Activated T-helper 2 cell treated with anti-CD3 and anti-CD28 coated beads, Interferon-gamma antibody, Interleukin-2, Interleukin-4, amounts not matched to agents 10 μg/mL and 5 μg/mL and 100 μg/mL, durations not matched to agents 14 hours and 24 hours and 36 hours (primary cell): ENCODE data around the gene SEMA4D. TPM values are rescaled to one million over a fixed set of nuclear protein-coding genes. Genes with fewer than 3 reads are reported as not detected.

Source experiments
- DNase-seq: peaks from one replicate; pipeline ENCODE4 v3.0.0; 2021; ENCODE audit warnings: low spot score
- H3K27ac Mint-ChIP-seq: one replicate; pipeline ENCODE4 v1.8.0; 2021; ENCODE audit warnings: mixed read lengths
- H3K27me3 Mint-ChIP-seq: one replicate; pipeline ENCODE4 v1.8.0; 2021; ENCODE audit warnings: low read depth, mixed read lengths
- H3K36me3 Mint-ChIP-seq: one replicate; pipeline ENCODE4 v1.8.0; 2021; ENCODE audit warnings: low read depth, mixed read lengths
- H3K4me1 Mint-ChIP-seq: one replicate; pipeline ENCODE4 v1.8.0; 2021; ENCODE audit warnings: low read depth, mixed read lengths
- H3K4me3 Mint-ChIP-seq: one replicate; pipeline ENCODE4 v1.8.0; 2021; ENCODE audit warnings: low read depth, mild to moderate bottlenecking, moderate library complexity, mixed read lengths
- H3K9me3 Mint-ChIP-seq: one replicate; pipeline ENCODE4 v1.8.0; 2021; ENCODE audit warnings: mixed read lengths
- intact Hi-C: fragments of 100-400 bp; cut with micrococcal nuclease; formaldehyde crosslinking; loops from one replicate; pipeline ENCODE4 v1.15.1; 2023
- total RNA-seq: library from RNA; stranded (reverse); gene quantifications from 2 replicates; pipeline ENCODE4 v1.2.3, GENCODE V29; 2022

SEMA4D gene
- total RNA-seq, 1 donor from 2014 or later = 317 TPM

- no peak for DNase-seq
- H3K27ac Mint-ChIP-seq = peak overlapping the region; percentile 79
- no peaks in the 10 kb centered on the region for H3K9me3 Mint-ChIP-seq
- intact Hi-C loops = loop anchor here (1.0 kb wide), 1 partner anchor 8 kb away; no protein-coding TSS in a partner anchor
- no peaks in the 10 kb centered on the region for H3K27me3 Mint-ChIP-seq
- H3K36me3 Mint-ChIP-seq = peaks cover 62% of the 10 kb centered on the region
- peak overlapping the region; percentile 87 for H3K4me3 Mint-ChIP-seq
- peaks cover 73% of the 10 kb centered on the region for H3K4me1 Mint-ChIP-seq
Measured at GRCh38 chr9:89494199-89494598, 3.7 kb downstream of the SEMA4D start.

GRCh38 chr9:89493671-89494070 is 4.2 kb downstream of the SEMA4D start:
- H3K9me3 Mint-ChIP-seq = no peaks in the 10 kb centered on the region
- H3K36me3 Mint-ChIP-seq = peaks cover 66% of the 10 kb centered on the region
- no peaks in the 10 kb centered on the region for H3K27me3 Mint-ChIP-seq
- H3K4me3 Mint-ChIP-seq = peak overlapping the region; percentile 87
- intact Hi-C loops = loop anchor here (1.0 kb wide), 1 partner anchor 7 kb away; no protein-coding TSS in a partner anchor
- DNase-seq = no peak
- peaks cover 73% of the 10 kb centered on the region for H3K4me1 Mint-ChIP-seq
- peak overlapping the region; percentile 79 for H3K27ac Mint-ChIP-seq

DNA sequence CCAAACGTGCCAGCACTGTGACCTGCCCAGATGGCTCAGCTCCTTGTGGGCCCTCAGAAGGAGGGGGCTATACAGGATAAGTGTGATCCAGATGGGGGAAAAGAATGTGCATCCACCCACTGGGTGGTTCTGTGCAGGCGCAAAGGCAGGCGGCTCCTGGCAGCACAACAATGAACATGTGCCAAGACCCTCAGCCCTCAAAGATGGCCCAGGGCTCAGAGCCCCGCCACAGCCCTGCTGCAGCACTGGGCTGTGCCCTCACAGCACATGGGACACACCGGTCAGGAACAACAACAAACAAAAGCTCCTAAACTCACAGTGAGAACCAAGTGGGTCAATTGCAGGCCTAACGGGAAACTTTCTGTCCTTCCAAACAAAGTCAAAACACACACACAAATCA is 4.7 kb downstream of the SEMA4D start:
- Mint-ChIP-seq H3K9me3 (no peaks in the 10 kb centered on the region), H3K27me3 (no peaks in the 10 kb centered on the region), H3K27ac (peak overlapping the region; percentile 64), H3K36me3 (peaks cover 65% of the 10 kb centered on the region), H3K4me1 (peaks cover 71% of the 10 kb centered on the region), H3K4me3 (peak overlapping the region; percentile 87)
- no peak for DNase-seq
- intact Hi-C loops = no loop called here

- no peak for DNase-seq
- Mint-ChIP-seq H3K9me3 (no peaks in the 10 kb centered on the region), H3K27me3 (no peaks in the 10 kb centered on the region), H3K4me1 (peaks cover 74% of the 10 kb centered on the region), H3K4me3 (peak overlapping the region; percentile 87), H3K27ac (peak overlapping the region; percentile 64), H3K36me3 (peaks cover 70% of the 10 kb centered on the region)
- intact Hi-C loops = no loop called here
Measured at GRCh38 chr9:89492586-89492985, 5.3 kb downstream of the SEMA4D start.

DNA sequence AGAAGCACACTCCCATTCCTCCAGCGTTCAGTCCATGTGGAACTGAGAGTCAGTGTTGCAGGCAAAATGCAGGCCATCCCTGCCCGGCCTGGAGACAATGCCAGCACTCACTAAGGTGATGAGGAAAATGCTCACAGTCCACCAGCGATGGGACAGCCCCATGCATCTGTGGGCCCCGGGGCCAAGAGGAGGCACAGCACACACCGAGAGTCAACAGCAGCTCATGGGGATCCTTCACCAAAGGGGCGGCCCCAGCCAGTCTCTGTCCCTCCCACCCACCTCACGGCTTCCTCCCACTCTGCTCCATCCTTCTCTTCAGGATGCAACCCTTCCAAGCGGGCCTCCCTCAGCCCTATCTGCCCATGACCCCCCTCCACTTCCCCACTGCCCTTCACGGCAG is 6.2 kb downstream of the SEMA4D start:
- peak overlapping the region; percentile 87 for H3K4me3 Mint-ChIP-seq
- no peaks in the 10 kb centered on the region for H3K9me3 Mint-ChIP-seq
- peak overlapping the region; percentile 64 for H3K27ac Mint-ChIP-seq
- H3K4me1 Mint-ChIP-seq = peaks cover 80% of the 10 kb centered on the region
- H3K36me3 Mint-ChIP-seq = peaks cover 71% of the 10 kb centered on the region
- DNase-seq = no peak
- intact Hi-C loops = loop anchor here (2.0 kb wide), 2 partner anchors 27 to 45 kb away; no protein-coding TSS in a partner anchor
- no peaks in the 10 kb centered on the region for H3K27me3 Mint-ChIP-seq

DNA sequence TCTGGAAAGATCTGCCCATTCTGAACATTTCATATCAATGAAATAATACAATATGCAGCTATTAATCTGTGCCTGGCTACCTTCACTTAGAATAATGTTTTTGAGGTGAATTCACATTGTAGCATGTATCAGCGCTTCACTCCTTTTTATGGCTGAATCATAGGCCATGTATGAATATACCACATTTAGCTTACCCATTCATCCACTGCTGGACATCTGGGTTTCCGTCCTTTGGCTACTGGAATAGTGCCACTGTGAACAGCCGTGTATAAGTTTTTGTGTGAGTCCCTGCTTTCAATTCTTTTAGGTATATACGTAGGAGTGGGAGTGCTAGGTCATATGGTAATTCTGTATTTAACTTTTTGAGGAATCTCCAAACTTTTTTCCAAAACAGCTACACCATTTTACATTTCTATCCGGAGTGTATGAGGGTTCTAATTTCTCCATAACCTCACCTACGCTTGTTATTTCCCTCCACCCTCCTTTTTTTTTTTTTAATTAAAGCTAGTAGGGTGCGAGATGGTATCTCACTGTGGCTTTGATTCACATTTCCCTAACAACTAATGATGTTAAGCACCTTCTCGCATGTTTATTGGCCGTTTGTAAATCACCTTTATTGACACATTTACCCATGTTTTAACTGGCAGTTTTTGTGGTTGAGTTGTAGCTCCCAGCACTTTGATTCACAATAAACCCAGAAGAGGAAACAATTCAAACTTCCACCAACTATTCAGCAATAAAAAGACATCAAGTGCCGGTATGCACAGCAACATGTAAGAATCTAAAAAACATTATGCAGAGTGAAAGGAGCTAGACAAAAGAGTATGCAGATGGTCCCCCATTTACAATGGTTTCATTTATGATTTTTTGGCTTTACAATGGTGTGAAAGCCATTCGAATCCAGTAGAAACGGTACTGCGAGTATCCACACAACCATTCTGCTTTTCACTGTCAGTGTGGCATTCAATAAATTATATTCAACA is 8.1 kb downstream of the SEMA4D start:
- Mint-ChIP-seq H3K36me3 (peaks cover 67% of the 10 kb centered on the region), H3K4me1 (peaks cover 85% of the 10 kb centered on the region), H3K9me3 (no peaks in the 10 kb centered on the region), H3K27me3 (no peaks in the 10 kb centered on the region), H3K27ac (peak overlapping the region; percentile 88), H3K4me3 (peak overlapping the region; percentile 70)
- no peak for DNase-seq
- intact Hi-C loops = loop anchor here (2.0 kb wide), 2 partner anchors 25 to 47 kb away; no protein-coding TSS in a partner anchor

DNA sequence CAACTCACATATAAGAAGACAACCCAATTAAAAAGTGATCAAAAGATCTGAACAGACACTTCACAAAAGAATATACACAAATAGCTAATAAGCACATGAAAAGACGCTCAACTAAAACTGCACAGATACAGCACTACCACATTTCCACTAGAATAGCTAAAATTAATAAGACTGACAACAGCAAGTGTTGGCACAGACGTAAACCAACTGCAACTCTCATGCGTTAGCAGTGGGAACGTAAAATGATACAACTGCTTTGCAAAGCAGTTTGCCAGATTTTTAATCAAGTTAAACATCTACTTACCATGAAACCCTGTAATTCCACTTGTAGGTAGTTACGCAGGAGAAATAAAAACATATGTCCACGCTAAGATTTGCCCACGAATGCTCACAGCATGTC is 9.0 kb downstream of the SEMA4D start:
- peaks cover 66% of the 10 kb centered on the region for H3K36me3 Mint-ChIP-seq
- no peaks in the 10 kb centered on the region for H3K27me3 Mint-ChIP-seq
- intact Hi-C loops = no loop called here

DNA sequence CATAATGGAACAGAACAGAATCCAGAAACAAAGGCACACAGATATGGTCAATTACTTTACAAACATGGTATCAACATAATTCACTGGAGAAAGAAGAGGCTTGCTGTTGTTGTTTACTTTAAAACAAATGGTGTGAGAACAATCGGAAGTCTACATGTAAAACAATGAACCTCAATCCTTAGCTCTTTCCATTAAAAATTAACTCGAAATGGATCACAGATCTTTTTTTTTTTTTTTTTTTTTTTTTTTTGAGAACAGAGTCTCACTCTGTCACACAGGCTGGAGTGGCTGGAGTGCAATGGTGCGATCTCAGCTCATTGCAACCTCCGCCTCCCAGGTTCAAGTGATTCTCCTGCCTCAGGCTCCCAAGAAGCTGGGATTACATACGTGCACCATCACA is 9.8 kb downstream of the SEMA4D start:
- Mint-ChIP-seq H3K4me3 (peak overlapping the region; percentile 57), H3K36me3 (peaks cover 61% of the 10 kb centered on the region)

More for the DNA sequence above, 9.0 kb downstream of the SEMA4D start:
- no peak for DNase-seq
- no peak overlapping the region for H3K4me3 Mint-ChIP-seq
- H3K9me3 Mint-ChIP-seq = no peaks in the 10 kb centered on the region
- peaks cover 83% of the 10 kb centered on the region for H3K4me1 Mint-ChIP-seq
- peak overlapping the region; percentile 56 for H3K27ac Mint-ChIP-seq

DNA sequence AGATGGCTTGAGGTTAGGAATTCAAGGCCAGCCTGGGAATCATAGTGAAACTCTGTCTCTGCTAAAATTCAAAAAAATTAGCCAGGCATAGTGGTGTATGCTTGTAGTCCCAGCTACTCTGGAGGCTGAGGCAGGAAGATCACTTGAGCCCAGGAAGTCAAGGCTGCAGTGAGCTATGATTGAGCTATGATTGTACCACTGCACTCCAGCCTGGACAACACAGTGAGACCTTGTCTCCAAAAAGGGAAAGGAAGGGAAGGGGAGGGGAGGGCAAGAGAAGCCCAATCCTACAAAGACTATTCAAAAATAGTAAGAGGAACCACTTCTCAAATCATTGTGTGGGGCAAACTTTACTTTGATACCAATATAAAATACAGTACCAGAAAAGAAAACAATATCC is 11.2 kb downstream of the SEMA4D start:
- Mint-ChIP-seq H3K4me1 (peaks cover 80% of the 10 kb centered on the region), H3K27me3 (no peaks in the 10 kb centered on the region), H3K27ac (peak overlapping the region; percentile 63), H3K4me3 (no peak overlapping the region), H3K9me3 (no peaks in the 10 kb centered on the region), H3K36me3 (peaks cover 54% of the 10 kb centered on the region)
- DNase-seq = no peak
- intact Hi-C loops = loop anchor here (1.0 kb wide), 1 partner anchor 8 kb away; no protein-coding TSS in a partner anchor

More for the DNA sequence above, 9.8 kb downstream of the SEMA4D start:
- intact Hi-C loops = no loop called here
- H3K27ac Mint-ChIP-seq = peak overlapping the region; percentile 76
- H3K4me1 Mint-ChIP-seq = peaks cover 80% of the 10 kb centered on the region
- H3K9me3 Mint-ChIP-seq = no peaks in the 10 kb centered on the region
- H3K27me3 Mint-ChIP-seq = no peaks in the 10 kb centered on the region
- no peak for DNase-seq

- intact Hi-C loops = loop anchor here (2.0 kb wide), 1 partner anchor 18 kb away; no protein-coding TSS in a partner anchor
- H3K27ac Mint-ChIP-seq = peak overlapping the region; percentile 85
- H3K9me3 Mint-ChIP-seq = no peaks in the 10 kb centered on the region
- no peaks in the 10 kb centered on the region for H3K27me3 Mint-ChIP-seq
- H3K36me3 Mint-ChIP-seq = peaks cover 58% of the 10 kb centered on the region
- H3K4me3 Mint-ChIP-seq = peak overlapping the region; percentile 80
- peaks cover 77% of the 10 kb centered on the region for H3K4me1 Mint-ChIP-seq
- DNase-seq = no peak
Measured at GRCh38 chr9:89484475-89485404, 13.2 kb downstream of the SEMA4D start.

DNA sequence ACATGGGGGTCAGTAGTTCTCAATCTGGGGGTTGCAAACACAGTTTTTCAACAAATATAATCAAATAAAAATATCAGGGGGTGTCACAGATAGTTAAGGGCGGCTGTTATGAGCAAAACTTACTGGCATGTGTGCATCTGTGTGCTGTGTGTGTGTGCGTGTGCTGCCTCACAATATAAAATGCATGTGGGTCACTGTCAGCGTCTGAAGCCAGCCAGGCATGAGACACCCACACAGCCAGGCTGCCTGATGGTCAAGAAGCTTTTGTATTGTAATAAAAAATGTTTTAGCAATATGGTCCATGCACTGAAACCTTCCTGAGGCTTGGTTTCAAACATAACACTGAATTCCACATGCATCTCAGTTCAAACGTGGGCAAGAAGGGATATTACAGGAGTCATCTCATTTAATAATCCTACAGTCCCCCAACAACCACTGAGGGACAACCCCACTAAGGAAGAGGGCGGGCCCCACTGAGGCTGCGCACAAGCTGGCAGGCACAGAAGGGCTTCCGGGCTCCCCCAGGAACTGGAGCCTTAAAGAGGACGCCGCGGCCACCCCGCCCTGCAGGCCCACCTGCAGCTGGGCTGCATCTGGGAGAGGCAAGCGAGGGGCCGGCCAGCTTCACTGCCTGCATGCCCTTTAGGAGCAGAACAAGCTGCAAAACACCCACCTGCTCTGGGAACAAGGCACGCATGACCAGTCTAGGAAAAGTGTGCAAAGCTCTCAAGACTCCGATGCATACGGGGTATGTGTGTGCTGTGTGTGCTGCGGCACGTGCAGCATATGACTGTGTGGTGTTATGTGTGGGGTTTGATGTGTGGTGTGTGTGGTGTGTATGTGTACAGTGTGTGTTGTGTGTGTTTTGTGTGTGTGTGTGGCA is 14.1 kb downstream of the SEMA4D start:
- intact Hi-C loops = loop anchor here (2.0 kb wide), 1 partner anchor 19 kb away; no protein-coding TSS in a partner anchor
- peak; percentile 57 for DNase-seq

More for the DNA sequence above, 14.1 kb downstream of the SEMA4D start:
- Mint-ChIP-seq H3K4me1 (peaks cover 77% of the 10 kb centered on the region), H3K27ac (peak overlapping the region; percentile 93), H3K9me3 (peaks cover 6% of the 10 kb centered on the region), H3K27me3 (no peaks in the 10 kb centered on the region), H3K4me3 (peak overlapping the region; percentile 80), H3K36me3 (peaks cover 59% of the 10 kb centered on the region)
